ENCODE data around the gene NAT16. TPM values are rescaled to one million over a fixed set of nuclear protein-coding genes. Genes with fewer than 3 reads are reported as not detected.
A peak's percentile ranks its signal among the peaks of the same experiment; 100 is the strongest.

NAT16 gene
- total RNA-seq, 1 donor from 2014 or later: 0.16 TPM

DNA sequence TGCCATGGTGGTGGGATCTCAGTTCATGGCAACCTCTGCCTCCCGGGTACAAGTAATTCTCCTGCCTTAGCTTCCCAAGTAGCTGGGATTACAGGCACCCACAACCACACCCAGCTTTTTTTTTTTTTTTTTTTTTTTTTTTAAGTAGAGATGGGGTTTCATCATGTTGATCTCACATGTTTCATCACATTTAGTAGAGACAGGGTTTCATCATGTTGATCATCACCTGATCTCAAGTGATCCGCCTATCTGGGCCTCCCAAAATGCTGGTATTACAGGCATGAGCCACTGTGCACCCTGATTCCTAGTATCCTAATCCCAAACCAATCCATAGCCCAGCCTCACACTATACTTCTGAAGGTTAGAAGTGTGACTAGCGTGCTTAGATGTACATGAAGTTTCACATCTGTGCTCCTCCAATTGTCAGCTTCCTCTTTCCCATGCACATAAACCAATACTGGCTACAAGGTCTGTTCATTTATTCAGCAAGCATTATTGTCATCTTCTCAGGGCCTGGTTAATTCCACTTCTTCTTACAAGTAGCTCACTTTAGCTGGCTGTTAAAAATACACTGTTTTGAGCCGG is 6.8 kb upstream of the NAT16 start:
- Mint-ChIP-seq H3K9me3 (ENCODE audit: unreplicated experiment) (no peaks in the 10 kb centered on the region), H3K4me1 (ENCODE audit: low read depth, unreplicated experiment) (peaks cover 8% of the 10 kb centered on the region), H3K27me3 (ENCODE audit: low read depth, unreplicated experiment) (peaks cover 7% of the 10 kb centered on the region), H3K27ac (ENCODE audit: unreplicated experiment) (no peak overlapping the region), H3K4me3 (ENCODE audit: unreplicated experiment) (no peak overlapping the region), H3K36me3 (ENCODE audit: low read depth, unreplicated experiment) (no peaks in the 10 kb centered on the region)
- H3K9ac ChIP-seq (ENCODE audit: low read length): no peak overlapping the region
- no peaks in the 10 kb centered on the region for H3K27me3 ChIP-seq (ENCODE audit: insufficient read depth, low read length)
- DNase-seq (ENCODE audit: low read depth) (no peak), FAIRE-seq (no peak)
- H3K9me3 ChIP-seq (ENCODE audit: insufficient read depth, low read depth, low read length): no peaks in the 10 kb centered on the region
- H3K36me3 ChIP-seq (ENCODE audit: insufficient read depth, low read length): no peaks in the 10 kb centered on the region
- no peak overlapping the region for H3K4me2 ChIP-seq (ENCODE audit: low read length)
- H3K4me3 ChIP-seq (ENCODE audit: insufficient read depth, low read depth, low read length): no peak overlapping the region
- no peaks in the 10 kb centered on the region for H4K20me1 ChIP-seq (ENCODE audit: insufficient read depth, low read length)
- H3K27ac ChIP-seq (ENCODE audit: low read depth, low read length): no peak overlapping the region
- H3K4me1 ChIP-seq (ENCODE audit: insufficient read depth, low read length): no peaks in the 10 kb centered on the region
- H2AFZ ChIP-seq (ENCODE audit: low read depth, low read length): no peak overlapping the region
- TF ChIP-seq EZH2 (IDR thresholded peaks at IDR 0.05; ENCODE audit: insufficient read depth, low read length): no peak
- TF ChIP-seq, protein P1, sequence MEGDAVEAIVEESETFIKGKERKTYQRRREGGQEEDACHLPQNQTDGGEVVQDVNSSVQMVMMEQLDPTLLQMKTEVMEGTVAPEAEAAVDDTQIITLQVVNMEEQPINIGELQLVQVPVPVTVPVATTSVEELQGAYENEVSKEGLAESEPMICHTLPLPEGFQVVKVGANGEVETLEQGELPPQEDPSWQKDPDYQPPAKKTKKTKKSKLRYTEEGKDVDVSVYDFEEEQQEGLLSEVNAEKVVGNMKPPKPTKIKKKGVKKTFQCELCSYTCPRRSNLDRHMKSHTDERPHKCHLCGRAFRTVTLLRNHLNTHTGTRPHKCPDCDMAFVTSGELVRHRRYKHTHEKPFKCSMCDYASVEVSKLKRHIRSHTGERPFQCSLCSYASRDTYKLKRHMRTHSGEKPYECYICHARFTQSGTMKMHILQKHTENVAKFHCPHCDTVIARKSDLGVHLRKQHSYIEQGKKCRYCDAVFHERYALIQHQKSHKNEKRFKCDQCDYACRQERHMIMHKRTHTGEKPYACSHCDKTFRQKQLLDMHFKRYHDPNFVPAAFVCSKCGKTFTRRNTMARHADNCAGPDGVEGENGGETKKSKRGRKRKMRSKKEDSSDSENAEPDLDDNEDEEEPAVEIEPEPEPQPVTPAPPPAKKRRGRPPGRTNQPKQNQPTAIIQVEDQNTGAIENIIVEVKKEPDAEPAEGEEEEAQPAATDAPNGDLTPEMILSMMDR (IDR thresholded peaks at IDR 0.05; ENCODE audit: insufficient read depth, low read depth, low read length): no peak
- no peaks in the 10 kb centered on the region for H3K79me2 ChIP-seq (ENCODE audit: insufficient read depth, low read length)

DNA sequence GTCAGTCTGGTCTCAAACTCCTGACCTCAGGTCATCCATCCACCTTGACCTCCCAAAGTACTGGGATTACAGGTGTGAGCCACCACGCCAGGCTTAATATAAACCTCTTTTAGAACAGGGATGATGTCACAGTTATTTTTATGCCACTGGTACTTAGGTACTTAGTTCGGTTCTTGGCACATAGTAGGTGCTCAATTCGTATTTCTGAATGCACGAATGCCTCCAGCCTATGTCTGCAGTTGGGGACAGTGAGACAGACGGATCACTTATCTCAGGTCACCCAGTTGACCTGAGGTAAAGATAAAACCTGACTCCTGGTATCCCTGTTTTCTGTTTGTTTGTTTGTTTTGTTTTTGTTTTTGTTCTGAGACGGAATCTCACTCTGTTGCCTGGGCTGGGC is 6.1 kb upstream of the NAT16 start:
- Histone ChIP-seq H3K4me3 (ENCODE audit: insufficient read depth, low read depth, low read length) (no peak overlapping the region), H4K20me1 (ENCODE audit: insufficient read depth, low read length) (no peaks in the 10 kb centered on the region), H3K4me2 (ENCODE audit: low read length) (no peak overlapping the region), H3K27ac (ENCODE audit: low read depth, low read length) (no peak overlapping the region), H3K79me2 (ENCODE audit: insufficient read depth, low read length) (no peaks in the 10 kb centered on the region), H3K9ac (ENCODE audit: low read length) (no peak overlapping the region), H3K9me3 (ENCODE audit: insufficient read depth, low read depth, low read length) (no peaks in the 10 kb centered on the region), H3K4me1 (ENCODE audit: insufficient read depth, low read length) (no peaks in the 10 kb centered on the region), H3K36me3 (ENCODE audit: insufficient read depth, low read length) (no peaks in the 10 kb centered on the region), H2AFZ (ENCODE audit: low read depth, low read length) (no peak overlapping the region), H3K27me3 (ENCODE audit: insufficient read depth, low read length) (no peaks in the 10 kb centered on the region)
- Mint-ChIP-seq H3K36me3 (ENCODE audit: low read depth, unreplicated experiment) (no peaks in the 10 kb centered on the region), H3K4me3 (ENCODE audit: unreplicated experiment) (no peak overlapping the region), H3K27ac (ENCODE audit: unreplicated experiment) (no peak overlapping the region), H3K27me3 (ENCODE audit: low read depth, unreplicated experiment) (peaks cover 7% of the 10 kb centered on the region), H3K9me3 (ENCODE audit: unreplicated experiment) (no peaks in the 10 kb centered on the region), H3K4me1 (ENCODE audit: low read depth, unreplicated experiment) (peaks cover 8% of the 10 kb centered on the region)
- TF ChIP-seq, protein P1 (IDR thresholded peaks at IDR 0.05; ENCODE audit: insufficient read depth, low read depth, low read length): no peak
- no peak for TF ChIP-seq EZH2 (IDR thresholded peaks at IDR 0.05; ENCODE audit: insufficient read depth, low read length)
- DNase-seq (ENCODE audit: low read depth) (no peak), FAIRE-seq (no peak)

- no peak overlapping the region for H3K27ac Mint-ChIP-seq (ENCODE audit: unreplicated experiment)
- no peak overlapping the region for H3K4me3 Mint-ChIP-seq (ENCODE audit: unreplicated experiment)
- DNase-seq (ENCODE audit: low read depth): peak; percentile 53
- no peaks in the 10 kb centered on the region for H3K36me3 Mint-ChIP-seq (ENCODE audit: low read depth, unreplicated experiment)
- Histone ChIP-seq H3K27me3 (ENCODE audit: insufficient read depth, low read length) (peaks cover 5% of the 10 kb centered on the region), H3K4me1 (ENCODE audit: insufficient read depth, low read length) (no peaks in the 10 kb centered on the region), H2AFZ (ENCODE audit: low read depth, low read length) (no peak overlapping the region), H3K9me3 (ENCODE audit: insufficient read depth, low read depth, low read length) (no peaks in the 10 kb centered on the region), H4K20me1 (ENCODE audit: insufficient read depth, low read length) (no peaks in the 10 kb centered on the region), H3K79me2 (ENCODE audit: insufficient read depth, low read length) (no peaks in the 10 kb centered on the region), H3K27ac (ENCODE audit: low read depth, low read length) (no peak overlapping the region), H3K36me3 (ENCODE audit: insufficient read depth, low read length) (no peaks in the 10 kb centered on the region), H3K4me3 (ENCODE audit: insufficient read depth, low read depth, low read length) (no peak overlapping the region), H3K9ac (ENCODE audit: low read length) (no peak overlapping the region), H3K4me2 (ENCODE audit: low read length) (no peak overlapping the region)
- TF ChIP-seq, protein P1 (IDR thresholded peaks at IDR 0.05; ENCODE audit: insufficient read depth, low read depth, low read length): no peak
- TF ChIP-seq EZH2 (IDR thresholded peaks at IDR 0.05; ENCODE audit: insufficient read depth, low read length): no peak
- H3K9me3 Mint-ChIP-seq (ENCODE audit: unreplicated experiment): no peaks in the 10 kb centered on the region
- peaks cover 13% of the 10 kb centered on the region for H3K27me3 Mint-ChIP-seq (ENCODE audit: low read depth, unreplicated experiment)
- FAIRE-seq: no peak
- peaks cover 8% of the 10 kb centered on the region for H3K4me1 Mint-ChIP-seq (ENCODE audit: low read depth, unreplicated experiment)
Observed at GRCh38 chr7:101185258-101185839, 5.3 kb upstream of the NAT16 start.

All from astrocyte (in vitro differentiated cells and primary cell).